Dendritic cell treated with granulocyte-macrophage colony-stimulating factor and Interleukin-4, amounts not matched to agents 40 ng/mL and 50 ng/mL, for 4 days (primary cell): ENCODE results near the gene RAPGEF5.

ENCODE experiments used
- H3K27ac Mint-ChIP-seq: one replicate; pipeline ENCODE4 v1.8.0; 2022; ENCODE audit warnings: mild to moderate bottlenecking, mixed read lengths
- H3K27me3 Mint-ChIP-seq: one replicate; pipeline ENCODE4 v1.8.0; 2022; ENCODE audit warnings: mild to moderate bottlenecking, mixed read lengths
- H3K36me3 Mint-ChIP-seq: one replicate; pipeline ENCODE4 v1.8.0; 2022; ENCODE audit warnings: low read depth, mixed read lengths
- H3K4me1 Mint-ChIP-seq: one replicate; pipeline ENCODE4 v1.8.0; 2022; ENCODE audit warnings: low read depth, mixed read lengths
- H3K4me3 Mint-ChIP-seq: one replicate; pipeline ENCODE4 v1.8.0; 2022; ENCODE audit warnings: mild to moderate bottlenecking, moderate library complexity, mixed read lengths
- H3K9me3 Mint-ChIP-seq: one replicate; pipeline ENCODE4 v1.8.0; 2022; ENCODE audit warnings: mixed read lengths
- intact Hi-C: fragments of 100-400 bp; cut with micrococcal nuclease; formaldehyde crosslinking; loops from one replicate; pipeline ENCODE4 v1.15.0; 2022

Gene RAPGEF5

DNA sequence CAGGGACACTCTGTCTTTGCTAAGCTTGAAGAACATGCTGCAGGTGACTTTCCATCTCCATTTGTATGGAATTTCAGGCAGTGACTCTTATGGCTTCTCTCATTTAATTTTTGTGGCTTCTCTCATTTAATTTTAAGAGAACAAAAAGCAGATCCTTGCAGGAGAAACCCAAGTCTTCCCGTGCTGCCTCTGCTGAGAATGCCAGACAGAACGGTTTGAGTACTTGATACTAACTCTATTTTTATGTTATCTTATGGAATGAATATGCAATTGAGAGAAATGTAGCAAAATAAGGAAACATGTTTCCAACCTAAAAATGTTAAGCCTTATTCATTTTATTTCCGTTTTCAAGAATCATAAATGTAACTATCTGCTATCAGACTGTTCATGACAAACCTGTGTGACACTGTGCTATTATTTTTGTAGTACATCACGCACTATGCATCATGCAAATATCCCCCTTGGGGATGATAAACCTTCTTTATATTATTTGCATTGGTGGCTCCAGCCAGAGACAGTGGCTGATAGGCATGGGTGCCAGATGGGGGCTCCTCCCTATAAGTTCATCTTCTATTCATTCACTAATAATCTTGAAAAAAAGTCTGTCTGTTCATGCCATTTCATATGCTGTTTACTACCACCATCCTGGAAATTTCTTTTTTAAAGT is 6.9 kb upstream of the RAPGEF5 start:
- Mint-ChIP-seq H3K4me1 (no peaks in the 10 kb centered on the region), H3K4me3 (no peak overlapping the region), H3K36me3 (no peaks in the 10 kb centered on the region), H3K9me3 (no peaks in the 10 kb centered on the region), H3K27me3 (no peaks in the 10 kb centered on the region), H3K27ac (no peak overlapping the region)
- intact Hi-C loops: no loop called here

DNA sequence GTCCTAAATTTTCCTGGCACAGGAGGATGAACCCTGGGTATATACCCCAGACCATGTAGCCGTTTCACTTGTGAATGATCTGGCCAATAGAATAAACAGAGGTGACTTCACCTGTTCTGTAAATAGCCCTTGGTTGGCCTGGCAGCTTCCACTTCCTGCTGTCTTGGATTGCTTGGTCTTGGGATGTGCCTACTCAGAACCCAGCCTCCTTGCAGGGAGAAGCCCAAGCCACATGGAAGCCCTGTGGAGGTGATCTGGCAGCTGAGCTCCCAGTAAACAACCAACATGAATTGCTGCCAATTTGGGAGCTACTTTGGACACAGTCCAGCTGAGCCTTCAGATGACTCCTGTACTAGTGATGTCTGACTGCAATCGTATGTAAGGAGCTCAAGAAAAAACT is 4.8 kb upstream of the RAPGEF5 start:
- no peaks in the 10 kb centered on the region for H3K36me3 Mint-ChIP-seq
- H3K9me3 Mint-ChIP-seq: no peaks in the 10 kb centered on the region
- no peaks in the 10 kb centered on the region for H3K4me1 Mint-ChIP-seq
- intact Hi-C loops: no loop called here
- H3K27ac Mint-ChIP-seq: no peak overlapping the region
- H3K4me3 Mint-ChIP-seq: no peak overlapping the region
- peaks cover 16% of the 10 kb centered on the region for H3K27me3 Mint-ChIP-seq

DNA sequence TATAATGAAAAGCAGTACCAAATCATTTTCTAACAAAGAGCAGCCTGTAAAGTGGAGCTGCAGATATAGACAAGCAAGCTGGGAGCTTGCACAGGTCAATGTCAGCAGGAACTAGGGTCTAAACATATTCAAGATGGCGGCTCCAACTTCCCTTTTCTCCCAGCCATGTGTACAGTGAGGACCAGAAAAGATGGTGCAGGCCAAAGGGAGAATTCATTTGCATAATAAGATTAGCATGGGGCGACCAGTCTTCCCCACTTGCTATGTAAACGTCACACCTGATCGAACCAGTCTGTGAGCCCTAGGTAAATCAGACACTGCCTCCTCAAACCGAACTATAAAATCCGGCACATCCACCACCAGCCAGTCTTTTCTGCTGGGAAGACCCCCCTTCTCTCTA is 4.4 kb upstream of the RAPGEF5 start:
- Mint-ChIP-seq H3K9me3 (no peaks in the 10 kb centered on the region), H3K4me1 (no peaks in the 10 kb centered on the region), H3K36me3 (no peaks in the 10 kb centered on the region), H3K27ac (no peak overlapping the region), H3K4me3 (no peak overlapping the region), H3K27me3 (peaks cover 17% of the 10 kb centered on the region)
- intact Hi-C loops: no loop called here

DNA sequence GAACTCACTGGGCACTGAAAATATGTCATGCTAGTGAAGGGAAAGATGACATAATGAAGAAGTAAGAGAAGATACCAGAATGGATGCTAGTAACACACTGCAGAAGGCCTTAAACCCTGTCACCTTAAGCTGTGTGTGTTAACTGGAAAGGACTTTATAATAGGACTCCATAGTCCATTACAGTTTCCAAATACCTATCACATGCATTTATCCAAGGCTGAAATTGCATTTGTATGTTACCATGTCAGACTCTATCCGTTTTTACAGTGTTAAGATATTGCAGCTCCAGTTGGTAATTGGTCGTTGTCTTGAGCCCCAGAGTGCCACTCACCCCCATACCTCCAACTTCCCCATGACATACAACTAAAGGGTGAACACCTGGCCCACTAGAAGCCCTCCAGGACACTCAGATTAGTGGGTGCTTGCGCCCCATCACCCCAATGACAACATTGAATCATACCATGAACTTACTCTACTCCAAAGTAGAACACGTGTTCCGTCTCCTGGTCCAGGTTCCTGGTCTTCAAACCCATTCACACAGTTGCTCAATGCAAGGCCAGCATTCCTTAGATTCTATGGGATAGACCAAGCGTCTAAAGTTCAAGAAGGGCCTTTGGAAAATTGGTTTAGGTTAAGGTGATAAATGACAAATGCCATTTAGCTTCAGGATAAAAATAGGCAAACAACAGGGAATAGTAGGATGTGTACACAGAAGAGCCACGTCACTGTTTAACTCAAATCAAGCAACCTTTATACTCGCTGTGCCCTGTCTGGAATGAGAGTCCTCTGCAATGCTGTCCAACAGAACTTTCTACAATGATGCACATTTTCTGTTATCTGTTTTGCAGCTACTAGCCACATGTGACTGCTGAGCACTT is 2.1 kb upstream of the RAPGEF5 start:
- Mint-ChIP-seq H3K27ac (no peak overlapping the region), H3K9me3 (no peaks in the 10 kb centered on the region), H3K27me3 (peaks cover 30% of the 10 kb centered on the region), H3K4me1 (no peaks in the 10 kb centered on the region), H3K4me3 (no peak overlapping the region), H3K36me3 (no peaks in the 10 kb centered on the region)
- intact Hi-C loops: no loop called here

DNA sequence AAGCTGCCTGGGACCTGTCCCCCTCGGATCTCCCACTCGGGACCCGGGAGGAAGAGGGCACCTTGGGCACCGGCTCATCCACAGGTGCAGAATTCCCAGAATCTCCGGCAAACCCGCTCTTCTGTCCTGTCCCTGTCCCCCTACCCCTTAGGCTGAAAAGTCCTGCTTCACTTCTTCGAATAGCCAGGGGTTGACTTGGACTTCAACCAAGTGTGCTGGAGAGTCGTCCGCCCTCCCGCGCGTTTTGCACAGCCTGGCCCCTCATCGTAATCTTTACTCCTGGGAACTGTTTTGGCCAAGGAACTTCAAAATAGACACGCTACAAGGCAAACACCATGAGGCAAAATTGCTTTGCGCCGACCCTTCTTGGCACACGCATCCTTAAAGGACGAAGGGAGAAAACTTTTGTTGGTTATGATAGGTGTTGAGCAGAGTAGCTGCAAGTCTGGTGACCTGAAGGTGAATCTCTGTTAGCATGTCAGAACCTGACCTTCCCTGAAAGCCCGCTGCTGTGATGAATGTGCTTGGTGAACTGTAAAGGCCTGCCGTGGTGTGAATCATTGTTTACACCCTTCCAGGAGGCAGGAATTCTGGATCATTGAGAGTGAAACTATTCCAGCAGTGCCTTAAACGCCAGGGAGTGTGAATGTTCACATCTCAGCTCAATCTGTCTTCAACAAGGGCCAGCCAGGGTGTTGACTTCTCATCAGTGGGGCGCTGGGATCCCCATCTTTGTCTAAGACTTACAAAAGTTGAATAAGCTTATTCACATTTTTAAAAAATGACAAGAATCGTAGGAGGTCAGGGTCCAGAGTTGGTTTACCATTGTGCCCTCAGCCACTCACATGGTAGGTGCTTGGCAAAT is 589 bp upstream of the RAPGEF5 start:
- H3K36me3 Mint-ChIP-seq: no peaks in the 10 kb centered on the region
- no peaks in the 10 kb centered on the region for H3K4me1 Mint-ChIP-seq
- no peak overlapping the region for H3K27ac Mint-ChIP-seq
- no peaks in the 10 kb centered on the region for H3K9me3 Mint-ChIP-seq
- H3K4me3 Mint-ChIP-seq: no peak overlapping the region
- intact Hi-C loops: no loop called here
- H3K27me3 Mint-ChIP-seq: peaks cover 30% of the 10 kb centered on the region

DNA sequence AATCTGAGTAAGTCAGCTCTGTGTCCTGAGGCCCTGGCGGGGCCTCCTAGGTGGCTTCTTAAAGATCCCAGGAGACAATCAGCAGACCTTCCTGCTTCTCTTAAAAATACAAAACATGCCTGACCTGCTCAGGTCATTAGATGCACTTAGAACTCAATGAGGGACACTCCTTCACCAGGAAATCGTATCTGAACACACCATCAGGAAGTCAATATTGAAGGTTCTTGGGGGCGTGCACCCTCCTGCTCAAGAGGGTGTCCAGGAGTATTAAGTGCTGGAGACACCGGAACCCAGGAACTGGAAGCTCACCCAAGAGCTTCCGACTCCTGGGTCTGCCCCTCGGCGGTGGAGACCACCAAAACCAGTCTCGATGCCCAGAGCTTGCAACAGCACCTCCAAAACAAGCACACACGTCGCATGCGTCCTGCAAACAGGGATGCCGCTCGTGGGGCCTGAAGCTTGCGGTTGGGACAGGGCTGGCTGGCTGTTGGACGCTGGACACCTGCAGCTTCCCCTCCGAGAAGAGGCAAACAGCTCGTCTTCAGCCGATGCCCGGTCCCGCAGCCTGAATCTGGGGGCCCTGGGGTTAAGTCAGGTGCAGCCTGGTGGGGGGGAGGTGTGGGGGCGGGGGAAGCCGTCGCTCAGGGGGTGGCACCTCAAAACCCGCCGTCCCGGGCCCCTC is 803 bp downstream of the RAPGEF5 start:
- Mint-ChIP-seq H3K4me1 (no peaks in the 10 kb centered on the region), H3K27me3 (peaks cover 32% of the 10 kb centered on the region), H3K27ac (no peak overlapping the region), H3K9me3 (no peaks in the 10 kb centered on the region), H3K36me3 (no peaks in the 10 kb centered on the region), H3K4me3 (no peak overlapping the region)
- intact Hi-C loops: no loop called here

DNA sequence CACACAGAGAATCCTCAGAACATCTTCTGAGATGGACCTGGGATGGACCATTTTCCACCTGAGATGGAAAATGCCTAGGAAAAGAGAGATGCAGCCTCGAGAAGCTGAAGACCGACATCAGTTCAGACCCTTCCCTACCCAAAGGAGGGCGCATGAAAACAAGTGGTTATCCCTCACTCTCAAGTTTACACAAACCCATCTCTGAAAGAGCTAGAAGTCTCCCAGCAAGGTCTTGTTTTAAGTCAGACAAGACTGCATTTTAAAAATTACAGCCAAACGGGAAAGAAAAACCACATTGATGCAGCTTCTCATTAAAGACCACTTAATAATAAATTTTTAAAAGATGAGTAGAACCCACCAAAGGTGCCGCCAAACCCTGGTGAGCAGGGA is 1.3 kb downstream of the RAPGEF5 start:
- peaks cover 32% of the 10 kb centered on the region for H3K27me3 Mint-ChIP-seq
- H3K4me1 Mint-ChIP-seq: no peaks in the 10 kb centered on the region
- no peak overlapping the region for H3K27ac Mint-ChIP-seq
- H3K4me3 Mint-ChIP-seq: no peak overlapping the region
- intact Hi-C loops: no loop called here
- H3K9me3 Mint-ChIP-seq: no peaks in the 10 kb centered on the region
- H3K36me3 Mint-ChIP-seq: no peaks in the 10 kb centered on the region

DNA sequence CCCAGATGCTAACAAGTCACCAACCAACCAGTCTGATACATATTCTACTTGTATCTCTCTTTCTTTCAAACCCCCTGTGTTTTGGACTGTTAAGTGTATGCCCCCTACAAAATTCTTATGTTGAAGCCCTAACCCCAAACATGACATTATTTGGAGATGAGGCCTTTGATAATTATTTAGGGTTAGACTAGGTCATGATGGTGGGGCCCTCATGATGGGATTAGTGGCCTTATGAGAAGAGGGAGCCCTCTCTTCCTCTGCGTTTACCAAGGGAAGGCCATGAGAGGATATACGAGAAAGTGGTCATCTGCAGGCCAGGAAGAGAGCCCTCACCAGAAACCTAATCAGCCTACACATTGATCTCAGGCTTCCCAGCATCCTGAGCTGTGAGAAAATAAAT is 2.5 kb downstream of the RAPGEF5 start:
- intact Hi-C loops: no loop called here
- H3K27me3 Mint-ChIP-seq: peaks cover 32% of the 10 kb centered on the region
- no peaks in the 10 kb centered on the region for H3K9me3 Mint-ChIP-seq
- H3K27ac Mint-ChIP-seq: no peak overlapping the region
- H3K4me3 Mint-ChIP-seq: no peak overlapping the region
- no peaks in the 10 kb centered on the region for H3K4me1 Mint-ChIP-seq
- H3K36me3 Mint-ChIP-seq: no peaks in the 10 kb centered on the region

DNA sequence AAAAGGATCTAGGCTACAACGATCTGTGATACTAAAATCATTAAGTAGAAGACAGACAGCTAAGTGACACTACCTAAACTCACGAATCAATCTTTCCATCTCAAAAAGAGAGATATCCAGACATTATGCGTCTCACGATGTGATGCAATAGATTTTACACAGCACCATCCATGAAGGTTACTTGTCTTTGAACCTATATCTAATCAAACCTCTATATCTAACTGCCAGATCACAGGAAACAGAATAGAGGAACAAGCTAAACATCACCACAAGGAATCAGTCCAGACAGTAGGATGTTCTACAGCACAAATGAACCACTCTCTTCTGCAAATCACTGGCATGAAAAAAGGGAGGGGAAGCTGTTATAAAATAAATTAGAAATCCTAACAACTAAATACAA is 4.1 kb downstream of the RAPGEF5 start:
- Mint-ChIP-seq H3K27me3 (peaks cover 24% of the 10 kb centered on the region), H3K36me3 (no peaks in the 10 kb centered on the region)

DNA sequence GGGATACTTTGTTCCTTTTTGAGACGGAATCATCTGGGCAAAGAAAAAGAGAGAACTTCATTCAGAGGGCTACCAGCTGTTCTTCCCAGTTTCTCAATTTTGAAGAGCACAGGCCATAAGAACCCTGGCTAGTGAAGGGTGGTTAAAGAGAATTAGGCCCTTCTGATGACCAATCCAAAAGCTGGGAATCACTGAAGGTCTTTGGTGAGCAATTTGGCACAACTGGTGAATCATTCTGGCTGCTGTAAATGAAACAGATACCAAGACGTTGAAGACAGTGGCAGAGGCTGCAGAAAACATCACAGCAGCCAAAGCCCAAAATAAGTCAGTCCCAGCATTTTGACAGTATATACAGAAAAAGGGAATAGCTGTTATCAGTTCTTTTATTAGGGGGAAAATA is 5.1 kb downstream of the RAPGEF5 start:
- Mint-ChIP-seq H3K4me1 (no peaks in the 10 kb centered on the region), H3K4me3 (no peak overlapping the region), H3K9me3 (no peaks in the 10 kb centered on the region), H3K36me3 (no peaks in the 10 kb centered on the region), H3K27me3 (peaks cover 16% of the 10 kb centered on the region), H3K27ac (no peak overlapping the region)
- intact Hi-C loops: no loop called here

More for the DNA sequence above, 4.1 kb downstream of the RAPGEF5 start:
- Mint-ChIP-seq H3K4me1 (no peaks in the 10 kb centered on the region), H3K27ac (no peak overlapping the region), H3K9me3 (no peaks in the 10 kb centered on the region), H3K4me3 (no peak overlapping the region)
- intact Hi-C loops: no loop called here

DNA sequence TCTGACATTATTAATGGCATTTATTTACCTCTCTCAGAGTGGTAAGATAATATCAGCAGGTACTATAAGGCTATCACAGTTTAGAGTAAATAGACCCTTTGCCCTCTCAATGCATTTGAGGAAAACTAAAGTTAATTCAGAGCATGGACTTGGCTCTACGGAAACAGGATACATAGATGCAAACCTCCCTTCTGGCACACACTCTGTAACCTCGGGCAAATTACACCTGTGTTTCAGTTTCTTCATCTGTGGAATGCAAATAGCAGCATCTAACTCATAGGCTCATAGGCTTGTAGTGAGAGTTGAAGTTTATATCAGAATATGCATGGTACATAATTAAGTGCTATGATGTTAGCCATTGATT is 5.6 kb downstream of the RAPGEF5 start:
- no peak overlapping the region for H3K4me3 Mint-ChIP-seq
- peaks cover 15% of the 10 kb centered on the region for H3K27me3 Mint-ChIP-seq
- H3K27ac Mint-ChIP-seq: no peak overlapping the region
- H3K9me3 Mint-ChIP-seq: no peaks in the 10 kb centered on the region
- H3K4me1 Mint-ChIP-seq: no peaks in the 10 kb centered on the region
- no peaks in the 10 kb centered on the region for H3K36me3 Mint-ChIP-seq
- intact Hi-C loops: no loop called here

DNA sequence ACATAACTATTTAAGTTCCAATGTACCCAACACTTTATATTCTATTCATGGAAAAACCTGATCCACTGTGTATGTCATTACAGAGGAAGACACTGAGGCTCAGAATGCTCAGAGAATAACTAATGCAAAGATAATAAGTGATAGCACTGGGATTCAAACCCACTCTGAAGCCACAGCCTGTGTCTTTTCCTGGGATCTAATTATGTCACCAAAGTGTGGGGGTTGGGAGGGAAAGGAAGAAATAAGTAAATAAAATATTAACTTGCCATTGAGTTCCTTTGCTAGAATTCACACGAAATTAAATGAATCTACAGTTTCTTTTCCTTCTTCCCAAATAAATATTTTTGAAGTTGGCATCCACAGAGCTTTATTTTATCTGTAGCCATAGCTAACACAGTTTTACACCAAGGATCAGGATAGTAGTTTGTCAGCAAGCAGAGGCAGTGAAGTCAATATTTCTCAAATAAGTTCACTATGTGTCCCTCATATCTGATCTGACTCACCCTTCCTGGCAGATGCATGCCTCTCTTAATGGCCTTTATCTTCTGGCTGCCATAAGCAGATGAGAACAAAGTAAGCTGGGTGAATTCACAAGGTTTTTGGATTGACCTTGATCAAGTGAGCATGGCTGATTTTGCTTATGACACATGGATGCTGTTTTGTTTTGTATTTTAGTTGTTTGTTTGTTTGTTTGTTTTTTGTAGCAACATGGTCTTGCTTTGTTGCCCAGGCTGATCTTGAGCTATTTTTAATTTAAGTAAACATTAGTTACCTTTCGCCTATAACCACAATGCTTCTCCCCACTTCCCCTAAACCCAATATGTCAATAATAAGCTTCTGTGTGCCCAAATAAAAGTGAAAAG is 6.3 kb downstream of the RAPGEF5 start:
- no peak overlapping the region for H3K27ac Mint-ChIP-seq
- H3K36me3 Mint-ChIP-seq: no peaks in the 10 kb centered on the region
- intact Hi-C loops: no loop called here
- peaks cover 9% of the 10 kb centered on the region for H3K27me3 Mint-ChIP-seq
- H3K4me3 Mint-ChIP-seq: no peak overlapping the region
- H3K4me1 Mint-ChIP-seq: no peaks in the 10 kb centered on the region
- no peaks in the 10 kb centered on the region for H3K9me3 Mint-ChIP-seq

DNA sequence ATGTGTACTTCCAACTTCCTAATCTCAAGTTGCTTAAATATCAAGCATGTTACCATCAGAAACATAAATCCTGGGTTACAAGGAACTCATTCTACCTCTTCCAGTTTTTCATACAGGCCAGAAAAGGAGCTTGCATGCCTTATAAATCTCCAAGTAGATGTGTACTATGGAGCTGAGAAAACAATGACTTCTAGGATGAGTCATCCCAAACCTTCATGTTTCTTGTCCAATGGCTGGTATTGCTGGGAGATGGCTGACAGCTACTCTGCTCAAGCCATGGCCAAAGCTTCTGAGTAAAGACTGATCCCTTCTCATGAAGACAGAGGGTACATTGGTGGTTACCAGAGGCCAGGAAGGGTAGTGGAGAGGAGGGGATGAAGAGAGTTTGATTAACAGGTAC is 8.6 kb downstream of the RAPGEF5 start:
- Mint-ChIP-seq H3K27ac (no peak overlapping the region), H3K9me3 (no peaks in the 10 kb centered on the region), H3K4me3 (no peak overlapping the region), H3K36me3 (no peaks in the 10 kb centered on the region), H3K4me1 (no peaks in the 10 kb centered on the region), H3K27me3 (peaks cover 2% of the 10 kb centered on the region)
- intact Hi-C loops: no loop called here
